ENCODE results near the gene CHP2. TPM values are rescaled to one million over a fixed set of nuclear protein-coding genes. Genes with fewer than 3 reads are reported as not detected.

Gene CHP2
- total and polyA plus RNA-seq, 2 of the 13 experiments (the other 11 are each of a cell fraction or from before 2014, with no cell fraction given), result not detected

- intact Hi-C loops (cut with micrococcal nuclease; ENCODE audit: unreplicated experiment) (no loop called here), in situ Hi-C loops (cut with HindIII; ENCODE audit: extremely low pct_ligation_motif_present, low pct_unique_long_range_greater_than_20kb) (loop anchor here (10.0 kb wide), 1 partner anchor 57 kb away; the partner anchor contains the start of gene ERN2)
- TF ChIP-seq POGK (CRISPR knock-in tag; conservative IDR thresholded peaks at IDR 0.05) (no peak), ZSCAN21 (CRISPR knock-in tag; IDR thresholded peaks at IDR 0.05; ENCODE audit: borderline replicate concordance) (no peak), SIN3A (IDR thresholded peaks at IDR 0.05; ENCODE audit: borderline replicate concordance, low read depth, low read length) (no peak)
- H3K27ac ChIP-seq (ENCODE audit: extremely low read length, insufficient read depth, low read length), result no peak overlapping the region
- H3K4me1 ChIP-seq (ENCODE audit: insufficient read depth, low read length), result no peaks in the 10 kb centered on the region
- H3K9me3 ChIP-seq (ENCODE audit: low read length), result no peaks in the 10 kb centered on the region
- ATAC-seq, result no peak
- 18% methylated on average over 2 of the region's 2 CpGs for WGBS (ENCODE audit: low lambda C conversion rate)
- ChIA-PET CTCF (ENCODE audit: low intra/inter-chr PET ratio, low total read pairs) (no interaction called here), POLR2A (no interaction called here)
- no peak overlapping the region for H2AFZ ChIP-seq (ENCODE audit: low read length)
- no peaks in the 10 kb centered on the region for H3K27me3 ChIP-seq (ENCODE audit: control insufficient read depth in 1 of 2, insufficient read depth in 2 of 2, low read length in 2 of 2)
- FAIRE-seq, result no peak
- no peaks in the 10 kb centered on the region for H3K79me2 ChIP-seq (ENCODE audit: insufficient read depth, low read length)
- H3K4me3 ChIP-seq (replicated peaks in 1 of 3; ENCODE audit: insufficient read depth in 1 of 3, low read depth in 2 of 3, low read length in 3 of 3), result no peak overlapping the region
- no peak for DNase-seq (ENCODE audit: low spot score)
- H3K4me2 ChIP-seq (ENCODE audit: low read depth, low read length), result no peak overlapping the region
- no peaks in the 10 kb centered on the region for H3K36me3 ChIP-seq (replicated peaks in 1 of 2; ENCODE audit: control insufficient read depth in 1 of 2, insufficient read depth in 2 of 2, low read length in 2 of 2)
- H3K9ac ChIP-seq (ENCODE audit: insufficient read depth, low read depth, low read length), result no peak overlapping the region
- no TSS peak for BruUV-seq (replicated peaks)
- H4K20me1 ChIP-seq (ENCODE audit: insufficient read depth, low read length), result no peaks in the 10 kb centered on the region
Measured at GRCh38 chr16:23771642-23772041, 16.8 kb downstream of the CHP2 start.

GRCh38 chr16:23773339-23773738, 18.5 kb downstream of the CHP2 start:
- H3K9ac ChIP-seq (ENCODE audit: insufficient read depth, low read depth, low read length), result no peak overlapping the region
- H4K20me1 ChIP-seq (ENCODE audit: insufficient read depth, low read length), result no peaks in the 10 kb centered on the region
- H3K4me3 ChIP-seq (replicated peaks in 1 of 3; ENCODE audit: insufficient read depth in 1 of 3, low read depth in 2 of 3, low read length in 3 of 3), result no peak overlapping the region
- TF ChIP-seq, protein P1, sequence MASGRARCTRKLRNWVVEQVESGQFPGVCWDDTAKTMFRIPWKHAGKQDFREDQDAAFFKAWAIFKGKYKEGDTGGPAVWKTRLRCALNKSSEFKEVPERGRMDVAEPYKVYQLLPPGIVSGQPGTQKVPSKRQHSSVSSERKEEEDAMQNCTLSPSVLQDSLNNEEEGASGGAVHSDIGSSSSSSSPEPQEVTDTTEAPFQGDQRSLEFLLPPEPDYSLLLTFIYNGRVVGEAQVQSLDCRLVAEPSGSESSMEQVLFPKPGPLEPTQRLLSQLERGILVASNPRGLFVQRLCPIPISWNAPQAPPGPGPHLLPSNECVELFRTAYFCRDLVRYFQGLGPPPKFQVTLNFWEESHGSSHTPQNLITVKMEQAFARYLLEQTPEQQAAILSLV (CRISPR knock-in tag; IDR thresholded peaks at IDR 0.05; ENCODE audit: borderline replicate concordance), result no peak
- no peak for TF ChIP-seq FOSL2 (CRISPR knock-in tag; IDR thresholded peaks at IDR 0.05)
- TF ChIP-seq, protein P2, sequence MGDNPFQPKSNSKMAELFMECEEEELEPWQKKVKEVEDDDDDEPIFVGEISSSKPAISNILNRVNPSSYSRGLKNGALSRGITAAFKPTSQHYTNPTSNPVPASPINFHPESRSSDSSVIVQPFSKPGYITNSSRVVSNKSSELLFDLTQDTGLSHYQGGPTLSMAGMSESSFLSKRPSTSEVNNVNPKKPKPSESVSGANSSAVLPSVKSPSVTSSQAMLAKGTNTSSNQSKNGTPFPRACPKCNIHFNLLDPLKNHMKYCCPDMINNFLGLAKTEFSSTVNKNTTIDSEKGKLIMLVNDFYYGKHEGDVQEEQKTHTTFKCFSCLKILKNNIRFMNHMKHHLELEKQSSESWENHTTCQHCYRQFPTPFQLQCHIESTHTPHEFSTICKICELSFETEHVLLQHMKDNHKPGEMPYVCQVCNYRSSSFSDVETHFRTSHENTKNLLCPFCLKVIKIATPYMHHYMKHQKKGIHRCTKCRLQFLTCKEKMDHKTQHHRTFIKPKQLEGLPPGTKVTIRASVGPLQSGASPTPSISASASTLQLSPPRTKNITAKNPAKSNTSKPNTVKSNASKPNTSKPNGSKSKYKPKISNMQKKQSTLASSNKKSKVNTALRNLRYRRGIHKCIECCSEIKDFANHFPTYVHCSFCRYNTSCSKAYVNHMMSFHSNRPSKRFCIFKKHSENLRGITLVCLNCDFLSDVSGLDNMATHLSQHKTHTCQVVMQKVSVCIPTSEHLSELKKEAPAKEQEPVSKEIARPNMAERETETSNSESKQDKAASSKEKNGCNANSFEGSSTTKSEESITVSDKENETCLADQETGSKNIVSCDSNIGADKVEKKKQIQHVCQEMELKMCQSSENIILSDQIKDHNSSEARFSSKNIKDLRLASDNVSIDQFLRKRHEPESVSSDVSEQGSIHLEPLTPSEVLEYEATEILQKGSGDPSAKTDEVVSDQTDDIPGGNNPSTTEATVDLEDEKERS (CRISPR knock-in tag; IDR thresholded peaks at IDR 0.05), result no peak
- no peak for TF ChIP-seq ZNF101 (CRISPR knock-in tag; IDR thresholded peaks at IDR 0.05; ENCODE audit: borderline replicate concordance, low read depth)
- TF ChIP-seq RAD21 (CRISPR knock-in tag; IDR thresholded peaks at IDR 0.05), result no peak
- no peak for TF ChIP-seq EHMT2 (IDR thresholded peaks at IDR 0.05; ENCODE audit: borderline replicate concordance, low read depth, low read length)
- WGBS (ENCODE audit: low lambda C conversion rate), result 0% methylated on average over 2 of the region's 2 CpGs
- no TSS peak for BruUV-seq (replicated peaks)
- H2AFZ ChIP-seq (ENCODE audit: low read length), result no peak overlapping the region
- CTCF ChIA-PET (ENCODE audit: low intra/inter-chr PET ratio, low total read pairs), result no interaction called here
- in situ Hi-C loops (cut with HindIII; ENCODE audit: extremely low pct_ligation_motif_present, low pct_unique_long_range_greater_than_20kb) (loop anchor here (10.0 kb wide), 1 partner anchor 59 kb away; the partner anchor contains the start of gene ERN2), intact Hi-C loops (cut with micrococcal nuclease; ENCODE audit: unreplicated experiment) (no loop called here)
- DNase-seq (ENCODE audit: low spot score) (no peak), ATAC-seq (no peak), FAIRE-seq (no peak)
- no peaks in the 10 kb centered on the region for H3K79me2 ChIP-seq (ENCODE audit: insufficient read depth, low read length)
- H3K36me3 ChIP-seq (replicated peaks in 1 of 2; ENCODE audit: control insufficient read depth in 1 of 2, insufficient read depth in 2 of 2, low read length in 2 of 2), result no peaks in the 10 kb centered on the region
- H3K4me1 ChIP-seq (ENCODE audit: insufficient read depth, low read length), result no peaks in the 10 kb centered on the region
- H3K27me3 ChIP-seq (ENCODE audit: control insufficient read depth in 1 of 2, insufficient read depth in 2 of 2, low read length in 2 of 2), result no peaks in the 10 kb centered on the region
- no peak overlapping the region for H3K4me2 ChIP-seq (ENCODE audit: low read depth, low read length)
- H3K27ac ChIP-seq (ENCODE audit: extremely low read length, insufficient read depth, low read length), result no peak overlapping the region
- no peaks in the 10 kb centered on the region for H3K9me3 ChIP-seq (ENCODE audit: low read length)
- POLR2A ChIA-PET, result no interaction called here

All from HepG2 (cell line).